NCI-H146 treated with DMSO at 0.1 percent for 48 hours (cell line): ENCODE results near the gene ZNF792.
"Not testable (repeated sequence)": the region's sequence is repeated elsewhere in the genome, so short reads cannot be mapped to it uniquely, and the experiment has no call there.

Experiments
- DNase-seq: peaks from one replicate; lab custom pipeline; 2025; ENCODE audit not compliant: unreplicated experiment; lab: John Stamatoyannopoulos, UW

Gene ZNF792

DNA sequence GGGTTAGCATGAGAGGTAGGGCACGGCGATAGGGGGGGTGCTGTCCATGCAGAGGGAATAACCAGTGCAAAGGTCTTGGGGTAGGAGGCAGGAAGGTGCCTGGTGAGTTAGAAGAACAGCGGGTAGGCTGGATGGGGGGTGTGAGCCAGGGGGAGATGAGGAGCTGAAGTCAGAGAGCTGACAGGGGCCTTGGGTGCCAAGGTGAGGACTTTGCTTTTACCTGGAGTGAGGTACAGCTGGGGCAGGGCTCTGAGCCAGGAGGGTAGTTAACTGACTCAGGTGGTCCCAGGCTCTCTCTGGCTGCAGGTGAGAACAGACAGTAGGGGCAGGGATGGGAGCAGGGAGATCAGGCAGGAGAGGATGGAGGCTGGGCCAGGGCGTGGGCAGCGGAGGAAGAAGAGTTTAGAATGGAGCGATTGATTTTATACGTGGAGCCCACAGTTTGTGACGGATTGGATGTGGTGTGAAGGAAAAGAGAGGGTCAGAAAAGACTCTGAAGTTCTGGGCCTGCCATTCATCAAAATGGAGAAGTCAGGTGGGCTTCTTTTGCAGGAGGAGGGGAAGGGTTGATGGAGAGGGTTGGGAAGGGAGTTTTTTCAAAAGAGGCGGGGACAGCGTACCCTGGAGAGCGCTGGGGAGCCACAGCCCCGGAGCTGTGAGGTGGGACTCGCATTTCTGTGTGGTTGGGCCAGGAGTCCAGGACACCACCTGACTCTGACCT lies 34.9 kb upstream of the ZNF792 start:
- no peak for DNase-seq

DNA sequence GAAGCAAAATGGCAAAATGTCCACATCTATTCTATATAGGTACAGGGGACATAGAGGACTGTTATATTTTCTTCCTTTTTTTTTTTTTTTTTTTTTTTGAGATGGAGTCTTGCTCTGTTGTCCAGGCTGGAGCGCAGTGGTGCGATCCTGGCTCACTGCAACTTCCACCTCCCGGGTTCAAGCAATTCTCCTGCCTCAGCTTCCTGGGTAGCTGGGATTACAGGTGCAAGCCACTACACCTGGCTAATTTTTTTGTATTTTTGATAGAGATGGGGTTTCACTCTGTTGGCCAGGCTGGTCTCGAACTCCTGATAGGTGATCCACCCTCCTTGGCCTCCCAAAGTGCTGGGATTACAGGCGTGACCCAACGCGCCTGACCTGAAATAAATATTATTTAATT lies 34.2 kb upstream of the ZNF792 start:
- DNase-seq: not testable (repeated sequence)

DNA sequence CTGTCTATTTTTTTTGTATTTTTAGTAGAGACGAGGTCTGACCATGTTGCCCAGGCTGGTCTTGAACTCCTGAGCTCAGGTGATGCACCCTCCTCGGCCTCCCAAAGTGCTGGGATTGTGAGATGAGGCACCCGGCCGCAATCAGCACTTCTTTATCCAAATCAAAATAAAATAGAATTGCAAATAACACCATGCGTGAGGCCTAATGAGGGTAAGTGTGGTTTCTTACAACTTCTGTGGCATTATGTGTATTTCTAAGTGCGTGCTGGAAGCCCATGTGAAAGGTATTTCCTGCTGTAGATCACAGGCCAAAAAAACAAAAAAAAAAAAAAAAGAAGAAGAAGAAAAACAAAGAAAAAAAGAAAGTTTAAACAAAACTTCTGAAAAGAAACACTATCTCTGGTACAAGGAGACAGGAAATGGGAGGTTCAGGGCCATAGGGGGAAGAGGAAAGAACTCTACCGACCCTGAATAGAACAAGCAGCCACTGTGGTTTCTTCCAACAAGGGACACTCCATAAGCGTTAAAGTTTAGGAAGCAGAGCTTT lies 33.1 kb upstream of the ZNF792 start:
- no peak for DNase-seq

DNA sequence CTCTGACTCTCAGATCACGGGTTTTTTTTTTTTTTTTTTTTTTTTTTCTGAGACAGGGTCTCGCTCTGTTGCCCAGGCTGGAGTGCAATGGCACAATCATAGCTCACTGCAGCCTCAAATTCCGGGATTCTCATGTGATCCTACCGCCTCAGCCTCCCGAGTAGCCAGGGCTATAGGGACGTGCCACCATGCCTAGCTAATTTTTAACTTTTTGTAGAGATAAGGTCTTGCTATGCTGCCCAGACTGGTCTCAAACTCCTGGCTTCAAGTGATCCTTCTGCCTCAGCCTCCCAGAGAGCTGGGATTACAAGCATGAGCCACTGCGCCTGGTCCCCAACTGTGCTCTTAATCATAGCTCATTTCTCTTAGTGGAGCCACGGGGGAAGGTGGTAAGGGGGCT lies 31.5 kb upstream of the ZNF792 start:
- DNase-seq: no peak

DNA sequence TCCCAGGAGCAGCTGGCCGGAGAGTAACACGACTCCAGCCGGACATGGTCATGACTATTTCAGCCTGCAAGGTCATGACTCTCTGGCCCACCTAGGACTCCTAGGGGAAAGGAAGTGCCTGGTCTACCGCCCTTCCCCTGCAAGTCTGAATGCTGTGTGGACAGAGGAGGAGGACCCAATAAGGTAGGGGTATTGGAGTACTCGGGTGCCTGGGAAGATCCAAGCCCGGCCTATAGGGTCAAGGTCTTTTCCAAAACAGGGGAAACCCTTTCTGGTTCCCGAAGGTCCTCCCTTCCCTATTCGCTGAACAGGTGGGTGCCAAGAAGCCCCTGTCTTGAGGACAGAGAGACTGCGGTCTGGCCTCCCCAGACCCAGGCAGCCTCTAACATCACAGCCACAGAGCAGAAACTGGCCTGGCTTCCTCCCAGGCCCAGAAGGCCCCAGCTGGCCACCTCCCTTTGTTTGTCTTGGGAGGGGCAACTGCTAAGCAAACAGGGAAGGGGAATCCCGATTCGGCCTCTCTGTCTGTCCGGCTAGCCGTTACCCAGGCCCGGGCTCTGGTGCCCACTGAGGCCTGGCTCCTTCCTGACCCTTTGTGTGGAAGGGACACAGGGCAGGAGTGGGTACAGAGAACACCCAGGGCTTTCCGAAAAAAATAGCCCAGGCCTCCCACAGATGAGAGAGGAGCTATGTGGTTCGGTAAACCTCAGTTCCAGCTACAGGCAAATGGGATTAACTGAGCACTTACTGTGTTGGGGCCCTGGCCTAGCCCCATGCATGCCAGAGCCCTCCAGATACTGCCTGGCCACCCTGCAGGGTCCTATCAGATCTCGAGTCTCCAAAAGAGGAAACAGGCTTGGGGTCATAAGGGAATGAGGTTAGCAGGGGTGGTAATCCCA lies 30.9 kb upstream of the ZNF792 start:
- peak; percentile 41 for DNase-seq

DNA sequence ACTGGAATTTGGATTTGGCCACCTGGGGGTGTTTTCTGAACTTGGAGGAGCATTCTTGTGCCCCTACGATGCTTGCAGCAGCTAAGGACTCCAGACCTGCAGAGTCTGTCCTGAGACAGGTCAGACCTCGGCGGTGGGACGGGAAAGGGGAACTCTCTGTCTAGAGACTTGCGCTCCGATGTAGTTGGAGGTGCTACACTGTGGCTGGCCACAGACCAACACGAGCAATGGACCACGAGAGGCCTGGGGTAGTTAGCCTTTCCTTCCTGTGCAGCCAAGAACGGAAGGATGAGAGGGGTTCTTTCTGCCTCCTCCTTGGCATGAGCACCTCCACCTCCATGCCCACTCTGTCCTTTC lies 30.2 kb upstream of the ZNF792 start:
- DNase-seq: no peak

DNA sequence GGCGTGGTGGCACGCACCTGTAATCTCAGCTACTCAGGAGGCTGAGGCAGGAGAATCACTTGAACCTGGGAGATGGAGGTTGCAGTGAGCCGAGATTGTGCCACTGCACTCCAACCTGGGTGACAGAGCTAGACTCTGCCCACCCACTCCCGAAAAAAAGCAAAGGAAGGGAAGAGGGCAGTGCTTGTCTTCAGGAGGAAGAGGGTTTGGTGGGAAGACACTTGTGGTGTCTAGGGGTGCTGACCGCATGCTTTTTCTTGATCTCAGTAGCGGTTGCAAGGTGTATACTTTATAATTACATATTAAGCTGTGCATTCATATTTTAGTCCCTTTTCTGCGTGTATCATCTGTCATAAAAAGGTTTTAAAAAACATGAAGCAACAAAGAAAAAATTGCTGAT lies 28.6 kb upstream of the ZNF792 start:
- not testable (repeated sequence) for DNase-seq

DNA sequence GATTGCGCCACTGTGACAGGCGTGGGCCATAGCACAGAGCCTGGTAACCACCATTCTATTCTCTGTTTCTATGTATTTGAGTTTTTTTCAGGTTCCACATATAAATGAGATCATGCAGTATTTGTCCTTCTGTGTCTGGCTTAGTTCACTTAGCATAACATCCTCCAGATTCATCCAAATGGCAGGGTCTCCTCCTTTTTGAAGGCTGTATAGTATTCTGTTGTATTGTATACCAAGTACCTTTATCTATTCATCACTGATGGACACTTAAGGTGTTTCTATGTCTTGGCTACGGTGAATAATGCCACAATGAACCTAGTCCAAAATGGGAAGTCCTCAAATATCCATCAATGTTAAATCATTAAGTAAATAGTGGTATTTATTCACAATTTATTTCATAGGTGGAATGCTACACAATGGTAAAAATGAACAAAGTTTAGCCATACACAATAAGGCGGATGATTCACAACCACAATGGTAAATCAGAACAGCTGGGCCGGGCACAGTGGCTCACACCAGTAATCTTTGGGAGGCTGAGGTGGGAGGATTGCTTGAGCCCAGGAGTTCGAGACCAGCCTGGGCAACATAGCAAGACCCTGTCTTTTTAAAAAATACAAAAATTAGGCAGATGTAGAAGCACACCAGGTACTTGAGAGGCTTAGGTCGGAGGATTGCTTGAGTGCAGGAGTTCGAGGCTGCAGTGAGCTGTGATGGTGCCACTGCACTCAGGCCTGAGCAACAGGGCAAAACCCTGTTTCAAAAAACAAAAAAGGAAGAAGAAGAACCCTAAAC lies 27.7 kb upstream of the ZNF792 start:
- DNase-seq: no peak

DNA sequence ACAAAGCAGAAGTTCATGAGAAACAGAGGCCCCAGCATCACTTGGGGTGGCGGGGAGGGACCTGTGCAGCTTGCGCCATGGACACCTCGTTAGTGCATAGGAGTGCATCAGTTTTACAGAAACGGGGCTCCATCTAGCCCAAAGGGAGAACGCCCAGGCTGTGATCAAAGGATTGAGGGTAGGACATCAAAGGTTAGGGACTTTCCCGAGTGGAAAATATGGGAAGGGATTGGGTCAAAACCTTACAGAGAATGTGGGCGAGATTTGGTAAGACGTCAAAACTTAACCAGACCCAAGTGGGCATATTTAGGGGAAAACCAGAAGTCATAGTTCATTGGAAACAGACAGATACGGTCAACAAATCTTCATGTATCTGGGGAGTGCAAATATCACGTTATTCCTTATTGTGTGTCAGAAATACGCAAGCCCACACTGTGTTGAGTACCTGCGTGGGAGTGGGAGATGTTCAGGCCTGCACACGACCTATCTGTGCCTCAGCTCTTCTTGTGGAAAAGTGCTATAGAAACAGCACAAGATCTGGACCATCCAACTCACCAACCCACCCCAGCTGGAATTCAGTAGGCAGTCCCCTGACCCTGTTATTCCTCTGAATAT lies 26.7 kb upstream of the ZNF792 start:
- no peak for DNase-seq

DNA sequence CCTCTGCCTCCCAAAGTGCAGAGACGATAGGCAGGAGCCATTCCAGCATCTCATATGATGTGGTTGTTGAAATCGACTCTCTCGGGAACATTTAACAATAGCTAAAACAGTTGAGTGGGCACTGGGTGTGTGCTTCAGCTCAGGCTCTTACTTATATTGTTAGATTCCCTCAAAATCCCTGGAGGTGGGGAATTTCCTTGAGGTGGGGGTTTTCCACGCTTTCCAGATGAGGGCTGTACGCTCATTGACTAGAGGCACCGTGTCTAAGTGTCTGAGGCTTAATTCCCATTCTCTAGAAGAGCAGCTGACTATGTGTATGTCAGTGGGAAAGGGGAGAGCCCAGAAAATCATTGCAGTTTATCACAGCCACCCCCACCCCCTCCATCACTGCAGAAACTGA lies 25.3 kb upstream of the ZNF792 start:
- no peak for DNase-seq

DNA sequence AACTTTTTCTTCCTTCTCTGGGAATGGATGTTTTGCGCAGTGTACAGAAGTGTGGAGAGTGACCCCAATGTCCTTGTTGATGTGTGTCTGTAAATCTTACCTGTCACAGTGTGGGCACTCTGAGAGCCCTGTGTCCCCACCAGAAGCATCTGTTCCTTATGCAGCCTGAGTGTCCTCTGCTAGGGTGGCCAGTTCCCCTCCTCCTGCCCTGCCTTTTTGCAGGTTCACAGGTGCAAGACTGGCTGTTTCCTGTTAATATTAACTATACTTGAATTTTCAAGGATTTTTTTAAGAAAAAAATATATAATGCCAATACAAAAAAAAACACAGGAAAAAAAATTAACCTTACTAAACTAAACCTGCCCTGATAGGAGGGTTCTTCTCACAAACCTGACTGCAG lies 24.1 kb upstream of the ZNF792 start:
- no peak for DNase-seq

DNA sequence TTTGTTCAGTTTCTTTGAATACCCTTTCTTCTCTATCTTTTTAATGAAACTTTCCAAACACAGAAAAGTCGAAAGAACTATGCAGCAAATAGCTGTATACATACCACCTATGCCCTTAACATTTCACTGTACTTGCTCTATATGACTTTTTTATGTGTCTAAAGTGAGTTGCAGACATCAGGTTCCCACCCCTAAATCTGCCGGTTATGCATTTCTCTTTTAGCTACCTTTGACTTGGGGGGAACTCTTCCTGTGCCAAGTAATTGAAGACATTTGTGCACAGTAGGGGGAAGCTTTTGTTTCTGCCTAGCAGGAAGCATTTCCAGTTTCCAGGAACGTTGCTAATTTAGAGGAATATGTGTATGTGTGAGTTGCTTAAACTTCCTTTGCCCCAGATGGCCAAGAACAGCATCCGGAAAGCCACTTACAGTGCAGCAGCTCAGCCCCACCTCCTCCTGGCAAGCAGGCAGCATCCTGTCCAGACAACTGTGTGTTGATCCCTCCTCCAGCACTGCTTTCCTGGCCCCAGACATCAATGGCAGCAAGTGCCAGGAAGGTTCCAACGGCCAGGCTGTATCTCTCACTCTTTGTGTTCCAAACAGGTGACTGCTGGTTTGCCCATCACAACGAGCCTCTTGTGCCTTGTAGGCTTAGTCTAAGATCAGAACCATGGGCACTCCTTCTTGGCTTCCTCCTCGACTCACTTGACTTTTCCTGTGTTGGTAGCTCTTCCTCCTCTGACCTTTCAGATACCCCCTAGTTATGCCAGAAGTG lies 21.4 kb upstream of the ZNF792 start:
- no peak for DNase-seq

DNA sequence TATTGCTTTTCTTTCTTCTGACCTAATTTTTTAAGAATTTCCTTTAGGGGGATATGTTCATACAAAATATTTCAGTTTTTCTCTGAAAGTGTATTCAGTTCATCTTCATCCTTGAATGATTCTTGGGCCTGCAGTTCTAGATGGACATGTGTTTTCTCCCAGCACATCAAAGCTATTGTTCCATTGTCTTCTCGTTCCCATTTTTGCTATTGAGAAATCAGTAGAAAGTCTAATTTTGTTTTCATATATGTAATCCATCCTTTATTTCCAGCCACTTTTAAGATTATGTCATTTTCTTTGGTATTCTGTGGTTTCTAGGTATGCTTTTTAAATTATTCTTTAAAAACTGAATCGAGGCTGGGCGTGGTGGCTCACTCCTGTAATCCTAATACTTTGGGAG lies 20.3 kb upstream of the ZNF792 start:
- DNase-seq: no peak

DNA sequence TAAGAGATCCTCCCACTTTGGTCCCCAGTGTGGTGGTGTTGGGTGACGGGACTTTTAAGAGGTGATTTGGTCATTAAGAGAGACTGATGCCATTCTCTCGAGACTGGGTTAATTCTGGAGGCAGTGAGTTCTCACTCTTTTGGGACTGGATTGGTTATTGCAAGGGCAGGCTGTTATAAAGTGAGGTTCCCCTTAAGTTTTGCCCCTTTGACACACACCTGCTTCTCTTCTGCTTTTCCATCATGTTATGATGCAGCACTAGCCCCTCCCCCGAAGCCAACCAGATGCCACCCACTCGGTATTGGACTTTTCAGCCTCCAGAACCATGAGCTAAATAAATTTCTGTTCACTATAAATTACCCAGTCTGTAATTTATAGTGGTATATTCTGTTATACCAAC lies 19.8 kb upstream of the ZNF792 start:
- DNase-seq: no peak

DNA sequence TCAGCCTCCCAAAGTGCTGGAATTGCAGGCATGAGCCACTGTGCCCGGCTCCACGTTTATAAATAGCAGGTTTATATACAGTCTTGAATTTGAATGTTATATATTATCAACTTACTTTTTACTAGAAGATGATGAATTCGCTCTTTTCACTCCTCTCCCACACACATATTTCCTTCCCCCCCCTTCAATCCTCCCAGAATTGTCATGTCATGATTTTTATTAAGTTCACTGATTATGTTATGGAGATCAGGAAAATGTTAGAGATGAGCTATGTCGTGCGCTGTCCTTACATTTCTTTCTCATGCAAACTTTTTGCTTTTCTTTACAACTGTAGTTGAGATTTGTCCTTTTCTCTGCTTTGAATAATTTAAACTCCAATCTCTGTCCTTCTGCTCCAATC lies 18.2 kb upstream of the ZNF792 start:
- DNase-seq: no peak

DNA sequence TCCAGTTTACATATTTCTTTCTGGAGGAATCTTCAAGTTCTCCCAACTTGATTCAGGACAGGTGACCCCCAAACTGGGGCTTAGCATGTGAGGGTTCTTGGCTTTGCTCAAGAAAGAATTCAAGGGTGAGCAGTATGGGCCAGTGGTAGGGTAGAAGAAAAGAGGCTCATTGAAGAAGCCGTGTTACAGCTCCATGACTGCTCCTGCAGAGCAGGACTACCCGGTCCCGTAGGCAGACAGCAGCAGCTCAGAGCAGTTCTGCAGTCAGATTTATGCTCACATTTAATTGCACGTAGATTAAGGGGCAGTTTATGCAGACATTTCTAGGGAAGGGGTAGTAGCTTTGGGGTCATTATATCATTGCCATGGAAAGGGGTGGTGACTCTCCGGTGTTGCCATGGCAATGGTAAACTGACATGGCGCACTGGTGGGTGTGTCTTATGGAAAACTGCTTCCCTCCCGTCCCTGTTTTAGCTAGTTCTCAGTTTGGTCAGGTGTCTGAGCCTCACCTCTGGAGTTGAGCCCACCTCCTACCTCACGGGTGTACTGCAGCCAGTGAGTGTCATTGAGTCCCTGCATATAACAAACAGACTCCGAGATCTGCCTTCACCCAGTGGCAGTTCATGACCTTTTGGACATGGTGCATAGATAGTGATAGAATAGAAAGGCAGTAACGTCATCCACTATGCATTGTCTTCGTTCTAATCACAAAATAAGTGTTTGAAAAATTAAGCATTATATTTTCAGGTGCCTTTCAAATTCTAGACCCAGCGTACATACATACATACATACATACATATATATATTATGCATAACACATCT lies 16.0 kb upstream of the ZNF792 start:
- no peak for DNase-seq

DNA sequence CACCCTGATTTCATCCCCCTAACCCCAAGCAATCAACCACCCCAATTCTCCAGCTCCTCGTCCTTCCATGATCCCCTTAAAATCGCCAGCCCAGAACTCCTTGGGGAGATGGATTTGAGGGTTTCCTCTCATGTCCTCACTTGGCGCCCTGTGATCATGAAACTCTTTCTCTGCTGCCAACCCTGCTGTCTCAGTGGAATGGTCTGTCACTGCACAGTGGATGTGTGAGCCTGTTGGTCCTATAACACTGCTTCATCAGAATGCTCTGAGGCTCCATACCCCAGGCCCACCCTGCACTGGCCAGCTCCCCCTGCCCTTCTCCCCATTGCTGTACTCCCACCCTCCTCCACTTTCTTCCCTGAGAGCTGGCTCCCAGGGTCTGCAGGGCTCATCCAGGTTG lies 12.6 kb upstream of the ZNF792 start:
- no peak for DNase-seq

DNA sequence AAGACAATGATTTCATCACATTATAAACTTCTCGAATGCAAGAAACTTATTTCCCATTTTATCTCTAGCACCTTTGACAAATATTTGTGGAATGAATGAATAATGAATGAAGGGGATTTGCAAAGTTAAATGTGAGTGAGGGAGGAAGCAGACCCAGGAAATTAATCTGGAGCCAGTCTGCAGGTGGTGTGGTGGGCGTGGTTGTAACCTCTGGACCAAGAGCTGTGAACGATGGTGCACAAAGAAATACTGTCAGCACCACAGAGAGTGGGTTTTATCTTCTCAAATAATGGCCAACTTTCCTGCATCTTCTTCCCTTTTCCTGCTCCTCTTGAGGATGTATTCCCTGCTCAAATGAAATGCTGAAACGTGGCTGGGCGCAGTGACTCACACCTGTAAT lies 11.0 kb upstream of the ZNF792 start:
- no peak for DNase-seq

DNA sequence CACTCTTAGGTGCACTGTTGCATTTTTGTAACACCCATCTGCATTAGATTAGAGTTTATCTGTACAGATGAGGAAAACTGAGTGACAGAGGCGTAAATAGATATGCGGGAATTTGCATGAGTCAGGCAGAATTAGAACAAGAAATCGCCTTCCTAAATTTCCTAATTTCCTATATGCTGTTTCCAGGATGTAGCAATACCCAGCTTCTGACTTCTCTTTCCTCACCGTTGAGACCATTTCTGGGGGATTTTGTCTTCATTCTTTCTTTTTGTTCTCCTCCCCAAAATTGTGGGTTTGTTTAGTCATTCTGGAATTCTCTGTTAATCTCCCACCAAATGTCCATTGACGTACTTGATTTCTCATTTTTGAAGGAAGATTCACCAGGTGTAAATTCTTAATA lies 10.6 kb upstream of the ZNF792 start:
- DNase-seq: no peak
